LHCN-M2 (cell line): ENCODE measurements around the gene SCGB1D1. TPM values are rescaled to one million over a fixed set of nuclear protein-coding genes. Genes with fewer than 3 reads are reported as not detected.

Experiments
- DNase-seq: peaks from one replicate; pipeline ENCODE4 v3.0.0-alpha.2; 2012; ENCODE audit warnings: low read depth
- polyA plus RNA-seq: library from polyadenylated mRNA; unstranded; fragments of >200 nt; gene quantifications from one replicate; pipeline ENCODE4 v1.2.1, GENCODE V29; 2012; ENCODE audit warnings: missing spikeins
- total RNA-seq: library from RNA; depleted of rRNA; stranded (reverse); fragments of >200 nt; gene quantifications from 2 replicates; pipeline ENCODE4 v1.2.3, GENCODE V29; 2014; rRNA removed

Gene SCGB1D1, protein sequence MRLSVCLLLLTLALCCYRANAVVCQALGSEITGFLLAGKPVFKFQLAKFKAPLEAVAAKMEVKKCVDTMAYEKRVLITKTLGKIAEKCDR
- not detected in 2 replicates for total RNA-seq
- polyA plus RNA-seq: not detected

- no peak for DNase-seq
Measured at GRCh38 chr11:62190011-62190410, at the start of gene SCGB1D1. TSS of gene SCGB1D1 (plus strand) at chr11:62190216. CDS start at chr11:62190285, 69 bp downstream.

- no peak for DNase-seq
Measured at GRCh38 chr11:62140304-62141110, 49.5 kb upstream of the SCGB1D1 start.

DNA sequence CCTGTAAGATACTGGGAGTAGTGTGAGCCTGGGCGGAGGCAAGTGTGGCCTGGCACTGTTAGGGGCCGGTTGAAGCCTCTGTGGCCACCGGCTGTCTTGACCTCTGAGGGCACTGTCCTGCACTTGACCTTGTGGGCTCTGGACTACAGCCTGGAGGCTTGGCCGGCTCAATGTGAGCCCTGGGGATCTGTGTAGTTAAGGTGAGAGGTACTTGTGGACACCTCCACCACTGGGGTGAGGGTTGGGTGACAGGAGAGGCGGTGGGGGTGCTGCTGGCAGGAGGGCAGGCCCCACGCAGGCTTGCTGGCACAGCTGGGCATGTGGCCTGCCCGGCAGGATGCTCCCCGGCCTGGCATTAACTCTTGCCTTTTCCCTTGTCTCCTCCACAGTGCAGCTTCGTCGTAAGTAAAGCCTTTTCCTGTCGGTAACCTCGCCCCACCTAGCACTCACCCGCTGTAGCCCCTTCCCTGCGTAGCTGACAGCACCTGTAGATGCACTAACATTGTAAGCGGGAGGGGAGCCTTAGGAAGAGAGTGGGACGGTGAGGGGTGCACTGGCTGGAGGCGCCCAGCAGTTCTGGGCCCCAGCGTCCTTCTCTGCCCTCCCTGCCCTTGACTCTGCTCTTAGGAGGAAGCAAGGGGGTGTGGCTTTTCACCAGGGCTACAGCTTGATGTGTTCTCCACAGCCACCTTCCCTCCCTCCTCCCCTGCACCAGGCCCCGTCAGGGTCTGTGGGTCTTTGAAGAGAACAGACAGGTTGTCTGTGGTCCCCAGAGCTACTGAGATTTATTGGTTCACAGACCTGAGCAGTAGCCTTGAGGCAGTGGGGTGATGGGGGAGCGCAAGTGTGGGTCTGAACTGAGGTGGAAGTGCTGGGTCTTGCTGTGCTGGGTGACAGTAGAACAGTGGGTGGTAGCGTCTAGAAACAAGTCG lies 48.6 kb upstream of the SCGB1D1 start:
- DNase-seq: no peak

DNA sequence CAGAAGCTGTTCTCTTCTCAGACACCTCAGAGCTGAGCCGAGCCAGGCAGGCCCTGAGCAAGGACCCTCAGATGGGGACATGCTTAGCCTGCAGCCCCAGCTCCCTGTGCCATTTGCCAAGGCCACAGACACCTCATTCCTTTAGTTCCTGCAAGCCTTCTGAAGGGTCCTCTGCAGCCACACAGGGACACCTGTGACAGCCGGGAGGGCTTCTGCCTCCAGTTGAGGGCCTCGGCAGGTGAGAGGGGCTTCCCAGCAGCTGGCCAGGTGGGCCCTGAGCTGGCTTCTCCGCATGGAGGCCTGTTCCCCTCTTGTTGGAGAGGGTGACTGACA lies 48.0 kb upstream of the SCGB1D1 start:
- DNase-seq: no peak

DNA sequence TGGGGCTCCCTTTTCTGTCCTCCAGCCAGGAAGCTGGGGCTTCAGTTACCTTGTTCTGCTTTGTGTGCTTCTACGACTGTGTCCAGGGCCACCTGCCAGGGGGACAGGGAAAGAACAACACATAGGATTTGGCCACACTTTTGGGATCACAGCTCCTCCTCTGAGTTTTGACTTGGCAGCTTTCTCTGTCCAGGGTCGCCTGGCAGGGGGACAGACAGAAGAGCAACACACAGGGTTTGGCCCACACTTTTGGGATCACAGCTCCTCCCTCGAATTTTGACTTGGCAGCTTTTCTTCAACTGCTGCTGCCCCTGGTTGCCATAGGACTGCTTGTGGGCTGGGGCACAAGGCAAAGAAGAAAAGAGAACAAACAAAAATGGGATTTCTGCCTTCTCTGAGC lies 47.1 kb upstream of the SCGB1D1 start:
- DNase-seq: no peak

GRCh38 chr11:62143727-62144126 lies 46.3 kb upstream of the SCGB1D1 start:
- no peak for DNase-seq

DNA sequence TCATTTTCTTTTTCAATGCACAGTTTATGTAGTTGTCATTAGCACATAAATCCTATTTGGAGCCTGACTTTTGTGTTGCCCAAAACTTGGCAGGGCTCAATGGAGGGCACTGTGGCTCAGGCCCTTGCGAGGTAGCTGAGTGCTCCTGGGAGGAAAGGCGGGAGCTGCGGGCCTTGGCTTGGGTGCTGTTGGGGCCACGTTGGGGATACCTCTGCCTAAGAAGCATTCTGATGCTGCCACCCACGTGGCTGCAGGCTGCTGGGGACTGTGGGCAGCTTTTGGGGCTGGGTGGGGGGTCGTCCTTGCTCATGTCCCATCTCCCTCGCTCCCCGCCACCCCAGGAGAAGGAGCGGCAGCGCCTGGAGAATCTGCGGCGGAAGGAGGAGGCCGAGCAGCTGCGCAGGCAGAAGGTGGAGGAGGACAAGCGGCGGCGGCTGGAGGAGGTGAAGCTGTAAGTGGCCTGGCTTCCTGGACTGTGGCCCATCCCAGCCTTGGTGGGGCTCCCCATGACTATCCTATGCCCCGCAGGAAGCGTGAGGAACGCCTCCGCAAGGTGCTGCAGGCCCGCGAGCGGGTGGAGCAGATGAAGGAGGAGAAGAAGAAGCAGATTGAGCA lies 45.3 kb upstream of the SCGB1D1 start:
- DNase-seq: no peak

GRCh38 chr11:62145261-62145871 lies 44.6 kb upstream of the SCGB1D1 start:
- no peak for DNase-seq

- no peak for DNase-seq
Measured at GRCh38 chr11:62146476-62147200, 43.4 kb upstream of the SCGB1D1 start.

DNA sequence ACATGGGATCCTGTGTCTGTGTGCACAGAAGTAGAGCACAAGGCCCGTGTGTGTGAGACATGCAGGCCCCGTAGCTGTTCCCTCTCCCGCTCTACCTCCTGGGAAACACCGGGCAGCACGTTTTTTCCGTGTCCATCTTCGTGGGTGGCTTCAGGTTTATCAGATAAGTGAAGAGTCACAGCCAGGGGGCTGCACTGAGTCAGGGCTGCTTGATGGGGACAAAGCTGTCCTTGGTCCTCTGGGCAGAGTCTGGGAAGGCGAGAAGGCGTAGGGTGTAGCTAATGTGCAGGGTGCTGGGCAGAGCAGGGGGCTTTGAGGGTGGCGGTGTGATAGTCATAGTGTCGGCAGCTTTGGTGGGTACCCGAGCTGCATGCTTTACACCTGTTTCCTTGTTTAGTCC lies 42.5 kb upstream of the SCGB1D1 start:
- no peak for DNase-seq

DNA sequence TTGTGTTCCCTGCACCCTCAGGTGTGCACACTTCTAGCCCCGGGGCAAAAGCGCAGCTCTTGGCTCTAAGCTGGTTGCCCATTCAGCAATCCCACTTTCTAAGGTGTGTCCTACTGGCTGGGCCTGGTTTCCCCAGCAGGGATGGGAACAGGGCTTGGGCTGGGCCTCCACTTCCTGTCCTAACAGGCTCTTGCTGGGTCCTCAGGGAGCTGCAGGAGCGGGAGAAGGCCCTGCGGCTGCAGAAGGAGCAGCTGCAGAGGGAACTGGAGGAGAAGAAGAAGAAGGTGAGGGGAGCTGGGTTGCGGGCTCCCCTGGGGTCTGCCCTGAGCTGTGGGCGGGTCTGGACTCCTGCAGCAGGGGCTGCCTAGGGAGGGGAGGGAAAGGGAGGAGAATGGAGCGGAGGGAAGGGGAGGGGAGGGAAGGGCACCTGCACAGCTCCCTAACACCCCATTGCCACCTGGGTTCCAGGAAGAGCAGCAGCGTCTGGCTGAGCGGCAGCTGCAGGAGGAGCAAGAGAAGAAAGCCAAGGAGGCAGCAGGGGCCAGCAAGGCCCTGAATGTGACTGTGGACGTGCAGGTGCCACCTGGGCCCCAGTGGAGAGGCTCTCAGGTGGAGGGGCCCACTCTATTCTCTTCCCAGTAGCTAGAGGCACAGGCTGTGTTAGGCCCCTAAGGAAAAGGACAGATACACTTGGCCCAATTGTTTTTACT lies 41.6 kb upstream of the SCGB1D1 start:
- DNase-seq: no peak

- no peak for DNase-seq
Measured at GRCh38 chr11:62149986-62150886, 39.8 kb upstream of the SCGB1D1 start.

DNA sequence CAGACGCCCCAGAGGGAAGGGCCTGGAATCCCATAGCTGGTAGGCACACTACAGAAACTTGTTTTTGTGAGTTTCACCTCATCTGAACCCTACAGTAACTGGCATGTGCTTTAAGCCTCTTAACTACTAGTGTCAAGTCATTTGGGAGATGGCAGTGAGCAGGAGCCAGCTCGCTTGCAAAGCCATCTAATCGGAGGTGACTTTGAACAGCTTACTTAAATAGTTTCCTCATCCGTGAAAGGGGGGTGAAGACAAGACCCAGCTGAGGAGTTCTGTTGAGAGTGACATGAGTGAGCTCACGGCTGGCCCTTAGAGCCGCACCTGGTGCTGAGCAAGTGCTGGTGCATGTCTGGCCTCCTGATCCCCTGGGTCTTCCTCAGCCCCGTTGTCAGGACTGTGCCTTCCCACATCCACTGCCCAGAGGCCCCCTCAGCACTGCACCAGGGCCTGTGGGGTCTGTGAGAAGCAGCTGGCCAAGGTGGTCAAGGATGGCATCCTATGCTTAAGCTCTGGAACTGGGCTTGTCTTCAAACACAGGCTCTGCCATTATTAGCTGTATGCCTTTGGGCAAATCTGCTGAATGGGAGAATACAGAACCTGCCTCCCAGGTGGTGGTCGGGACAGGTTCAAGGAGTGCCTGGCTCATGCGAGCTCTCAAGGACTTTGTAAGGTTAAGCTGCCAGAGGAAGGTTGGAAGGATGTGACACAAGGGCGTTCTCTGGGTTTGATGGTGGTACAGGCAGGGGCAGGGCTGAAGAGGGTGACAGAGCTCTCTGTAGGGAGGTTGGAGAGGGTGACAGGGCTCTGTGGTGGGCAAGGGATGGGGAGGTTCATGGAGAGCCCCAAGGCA lies 38.9 kb upstream of the SCGB1D1 start:
- no peak for DNase-seq

DNA sequence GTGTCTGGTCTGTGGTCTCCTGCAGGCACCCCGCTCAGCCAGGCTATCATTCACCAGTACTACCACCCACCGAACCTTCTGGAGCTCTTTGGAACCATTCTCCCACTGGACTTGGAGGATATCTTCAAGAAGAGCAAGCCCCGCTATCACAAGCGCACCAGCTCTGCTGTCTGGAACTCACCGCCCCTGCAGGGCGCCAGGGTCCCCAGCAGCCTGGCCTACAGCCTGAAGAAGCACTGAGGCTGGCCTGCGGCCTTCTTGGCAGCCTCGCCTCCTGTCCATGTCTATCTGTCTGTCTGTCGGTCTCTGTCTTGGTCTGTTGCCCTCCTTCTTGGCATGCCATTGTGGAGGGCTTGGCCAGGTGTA lies 38.3 kb upstream of the SCGB1D1 start:
- DNase-seq: no peak

GRCh38 chr11:62152245-62153086 lies 37.5 kb upstream of the SCGB1D1 start:
- no peak for DNase-seq

GRCh38 chr11:62153087-62153395 lies 37.0 kb upstream of the SCGB1D1 start:
- no peak for DNase-seq

GRCh38 chr11:62153617-62154016 lies 36.4 kb upstream of the SCGB1D1 start:
- DNase-seq: no peak

GRCh38 chr11:62157603-62158002 lies 32.4 kb upstream of the SCGB1D1 start:
- DNase-seq: no peak
